Ecto neural progenitor cell (in vitro differentiated cells): Measurements from ENCODE around the gene MYL11.

Experiments
- DNase-seq: peaks from one replicate; pipeline ENCODE4 v3.0.0-alpha.2; 2018; ENCODE audit warnings: low spot score

Gene MYL11

GRCh38 chr16:30371248-30371816 is 3.3 kb upstream of the MYL11 start:
- DNase-seq = peak; percentile 44

GRCh38 chr16:30372038-30372712 is 2.4 kb upstream of the MYL11 start:
- DNase-seq = peak; percentile 37

- DNase-seq = no peak
Observed at GRCh38 chr16:30372725-30373124, 1.9 kb upstream of the MYL11 start.

GRCh38 chr16:30375864-30376263 is 1.3 kb downstream of the MYL11 start:
- peak; percentile 53 for DNase-seq

GRCh38 chr16:30376461-30376902 is 1.9 kb downstream of the MYL11 start:
- peak; percentile 48 for DNase-seq

- DNase-seq = no peak
Observed at GRCh38 chr16:30377050-30377811, 2.6 kb downstream of the MYL11 start.

GRCh38 chr16:30377812-30378235 is 3.2 kb downstream of the MYL11 start:
- DNase-seq = peak; percentile 92

GRCh38 chr16:30378236-30379157 is 3.9 kb downstream of the MYL11 start:
- peak; percentile 100 for DNase-seq

- no peak for DNase-seq
Observed at GRCh38 chr16:30379158-30379783, 4.7 kb downstream of the MYL11 start.

GRCh38 chr16:30380072-30380802 is 5.6 kb downstream of the MYL11 start:
- no peak for DNase-seq

- DNase-seq = peak; percentile 48
Observed at GRCh38 chr16:30380803-30381208, 6.2 kb downstream of the MYL11 start.

GRCh38 chr16:30381291-30382041 is 6.9 kb downstream of the MYL11 start:
- DNase-seq = peak; percentile 48

- DNase-seq = peak; percentile 41
Observed at GRCh38 chr16:30382111-30382881, 7.7 kb downstream of the MYL11 start, which contains the start of gene SEPTIN1. TSS of gene SEPTIN1 (minus strand) at chr16:30382561. CDS start at chr16:30382542, 19 bp downstream.

GRCh38 chr16:30383521-30383920 is 8.9 kb downstream of the MYL11 start:
- no peak for DNase-seq

GRCh38 chr16:30394592-30395154 is 20.1 kb downstream of the MYL11 start:
- DNase-seq = no peak

- peak; percentile 92 for DNase-seq
Observed at GRCh38 chr16:30395155-30395991, 20.8 kb downstream of the MYL11 start, which contains the start of gene ZNF48. TSS of gene ZNF48 (plus strand) at chr16:30395420. CDS start at chr16:30395795, 375 bp downstream.

- DNase-seq = no peak
Observed at GRCh38 chr16:30395992-30396585, 21.5 kb downstream of the MYL11 start.
